Bronchial epithelial cell (primary cell): ENCODE data around the gene CMC4. TPM values are rescaled to one million over a fixed set of nuclear protein-coding genes. Genes with fewer than 3 reads are reported as not detected.

Experiments used
- DNase-seq: peaks from one replicate; pipeline ENCODE4 v3.0.0-alpha.2; 2010; ENCODE audit warnings: low read depth
- FAIRE-seq: peaks from 2 replicates; lab custom pipeline; 2011; peaks lifted over from hg19 to GRCh38; lab: Jason Lieb, UNC
- H3K27me3 ChIP-seq: 2 replicates; pipeline ENCODE4 v1.5.1; 2011; ENCODE audit warnings: low read length; ENCODE audit not compliant: control insufficient read depth, insufficient read depth
- H3K36me3 ChIP-seq: 2 replicates; pipeline ENCODE4 v1.5.1; 2011; ENCODE audit warnings: low read length; ENCODE audit not compliant: control insufficient read depth, insufficient read depth
- H3K4me3 ChIP-seq: 2 replicates; pipeline ENCODE4 v1.5.1; 2011; ENCODE audit warnings: mild to moderate bottlenecking, low read depth, low read length, control low read depth
- CTCF ChIP-seq: IDR thresholded peaks from 2 replicates; pipeline ENCODE4 v1.5.1; 2011; ENCODE audit warnings: mild to moderate bottlenecking, moderate library complexity, low read length, control low read depth, inconsistent platforms; ENCODE audit not compliant: insufficient read depth, severe bottlenecking
- total RNA-seq: library from RNA; depleted of rRNA; stranded (reverse); fragments of >200 nt; gene quantifications from 2 replicates; pipeline ENCODE4 v1.2.1, GENCODE V29; 2014

Gene CMC4, protein sequence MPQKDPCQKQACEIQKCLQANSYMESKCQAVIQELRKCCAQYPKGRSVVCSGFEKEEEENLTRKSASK
- total RNA-seq, result 6.8 and 16.1 TPM in 2 replicates

GRCh38 chrX:155070975-155071693, at the start of gene CMC4, which contains the start of the genes BRCC3 and MTCP1:
Gene CMC4 (minus strand): TSS chrX:155071136. CDS start chrX:155064023, 7,113 bp downstream.
Gene BRCC3 (plus strand): TSS chrX:155071508. CDS start chrX:155071528, 20 bp downstream.
Gene MTCP1 (minus strand): TSS chrX:155071136. CDS start chrX:155066010, 5,126 bp downstream.
- Histone ChIP-seq H3K27me3 (no peaks in the 10 kb centered on the region), H3K4me3 (peak within 1 kb of the TSS; percentile 60), H3K36me3 (no peaks in the 10 kb centered on the region)
- TF ChIP-seq CTCF, result no peak
- no peak for FAIRE-seq
- DNase-seq, result peak; percentile 60

DNA sequence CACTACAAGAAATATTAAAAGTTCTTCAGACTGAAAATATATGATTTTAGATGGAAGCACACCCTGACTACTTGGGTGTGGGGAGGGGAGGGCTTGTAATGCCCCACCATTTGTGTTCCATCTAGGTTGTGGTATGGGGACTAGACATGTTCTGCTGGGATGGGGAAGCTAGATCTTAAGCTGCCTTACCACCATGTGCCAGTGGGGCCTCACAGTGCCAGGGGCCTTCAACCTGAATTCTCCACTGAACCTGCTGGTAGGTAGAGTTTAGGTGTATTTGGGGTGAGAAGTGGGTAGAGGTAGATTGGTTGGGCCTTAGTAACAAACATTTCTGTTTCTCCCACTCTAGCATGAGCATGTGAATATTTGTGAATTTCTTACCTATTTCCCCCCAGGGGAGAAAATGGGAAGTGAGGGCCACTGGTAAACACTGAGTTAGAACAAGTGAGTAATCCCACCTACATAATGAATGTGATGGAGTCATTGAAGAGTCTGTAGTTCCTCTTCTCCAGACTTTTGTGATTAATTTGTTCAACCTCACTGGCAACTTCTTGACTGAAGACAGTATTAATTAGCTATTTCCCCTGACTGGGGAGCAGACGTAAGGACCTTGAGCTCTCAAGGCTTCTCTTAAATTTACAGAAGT, 44.4 kb upstream of the CMC4 start:
- no peak for TF ChIP-seq CTCF
- Histone ChIP-seq H3K27me3 (no peaks in the 10 kb centered on the region), H3K36me3 (no peaks in the 10 kb centered on the region), H3K4me3 (no peak overlapping the region)
- DNase-seq, result peak; percentile 44
- FAIRE-seq, result no peak

GRCh38 chrX:155113097-155113496, 42.2 kb upstream of the CMC4 start:
- Histone ChIP-seq H3K27me3 (no peaks in the 10 kb centered on the region), H3K4me3 (no peak overlapping the region), H3K36me3 (no peaks in the 10 kb centered on the region)
- no peak for DNase-seq
- no peak for FAIRE-seq
- no peak for TF ChIP-seq CTCF

DNA sequence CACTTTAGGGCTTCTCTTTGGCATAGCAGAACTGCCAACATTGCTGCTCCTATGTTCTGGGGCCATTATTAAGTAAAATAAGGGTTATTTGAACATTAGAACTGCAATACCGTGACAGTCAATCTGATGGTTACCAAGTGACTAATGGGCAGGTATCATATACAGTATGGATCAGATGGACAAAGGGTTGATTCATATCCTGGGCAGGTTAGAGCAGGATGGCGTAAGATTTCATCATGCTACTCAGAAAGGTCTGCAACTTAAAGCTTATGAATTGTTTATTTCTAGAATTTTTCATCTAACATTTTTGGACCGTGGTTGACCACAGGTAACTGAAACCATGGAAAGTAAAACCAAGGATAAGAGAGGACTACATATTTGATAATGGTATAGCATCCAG, 41.2 kb upstream of the CMC4 start:
- FAIRE-seq, result no peak
- Histone ChIP-seq H3K36me3 (no peaks in the 10 kb centered on the region), H3K4me3 (no peak overlapping the region), H3K27me3 (no peaks in the 10 kb centered on the region)
- DNase-seq, result peak; percentile 89
- no peak for TF ChIP-seq CTCF

DNA sequence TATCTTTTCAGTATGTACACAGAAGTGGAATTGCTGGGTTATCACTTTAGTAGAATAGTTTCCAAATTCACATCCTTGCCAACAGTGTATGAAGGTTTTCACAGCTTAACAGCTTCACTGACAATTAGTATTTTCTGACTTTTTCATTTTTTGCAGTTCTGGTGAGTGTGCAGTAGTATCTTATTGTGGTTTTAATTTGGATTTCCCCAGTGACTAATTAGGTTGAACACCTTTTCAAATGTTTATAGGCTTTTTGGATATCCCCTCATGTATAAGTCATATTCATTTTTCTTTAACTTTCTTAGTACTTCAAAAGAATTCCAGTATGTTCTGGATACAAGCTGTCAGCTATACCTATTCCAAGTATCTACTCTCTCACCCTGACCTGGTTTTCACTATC, 37.5 kb upstream of the CMC4 start:
- Histone ChIP-seq H3K27me3 (no peaks in the 10 kb centered on the region), H3K36me3 (no peaks in the 10 kb centered on the region), H3K4me3 (no peak overlapping the region)
- FAIRE-seq, result no peak
- TF ChIP-seq CTCF, result no peak
- no peak for DNase-seq
